ENCODE data around the gene SRMS. TPM values are rescaled to one million over a fixed set of nuclear protein-coding genes. Genes with fewer than 3 reads are reported as not detected.

The SRMS gene
- total and polyA plus RNA-seq, 2 of the 13 experiments (the other 11 are each of a cell fraction or from before 2014, with no cell fraction given) = not detected

GRCh38 chr20:63497946-63498935 lies 49.3 kb downstream of the SRMS start (continued):
- TF ChIP-seq, protein P1, sequence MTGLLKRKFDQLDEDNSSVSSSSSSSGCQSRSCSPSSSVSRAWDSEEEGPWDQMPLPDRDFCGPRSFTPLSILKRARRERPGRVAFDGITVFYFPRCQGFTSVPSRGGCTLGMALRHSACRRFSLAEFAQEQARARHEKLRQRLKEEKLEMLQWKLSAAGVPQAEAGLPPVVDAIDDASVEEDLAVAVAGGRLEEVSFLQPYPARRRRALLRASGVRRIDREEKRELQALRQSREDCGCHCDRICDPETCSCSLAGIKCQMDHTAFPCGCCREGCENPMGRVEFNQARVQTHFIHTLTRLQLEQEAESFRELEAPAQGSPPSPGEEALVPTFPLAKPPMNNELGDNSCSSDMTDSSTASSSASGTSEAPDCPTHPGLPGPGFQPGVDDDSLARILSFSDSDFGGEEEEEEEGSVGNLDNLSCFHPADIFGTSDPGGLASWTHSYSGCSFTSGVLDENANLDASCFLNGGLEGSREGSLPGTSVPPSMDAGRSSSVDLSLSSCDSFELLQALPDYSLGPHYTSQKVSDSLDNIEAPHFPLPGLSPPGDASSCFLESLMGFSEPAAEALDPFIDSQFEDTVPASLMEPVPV (CRISPR knock-in tag; IDR thresholded peaks at IDR 0.05) = no peak
- TF ChIP-seq HOXA7 (CRISPR knock-in tag; IDR thresholded peaks at IDR 0.05) (no peak), ZSCAN21 (CRISPR knock-in tag; IDR thresholded peaks at IDR 0.05; ENCODE audit: borderline replicate concordance) (peak; percentile 3; the same call in 1 of the 2 replicates), HNRNPL (IDR thresholded peaks at IDR 0.05; ENCODE audit: low read depth, low read length) (0 out of 2 replicates have a peak, but pooled peaks have one; percentile 9), ZNF558 (CRISPR knock-in tag; IDR thresholded peaks at IDR 0.05; ENCODE audit: borderline replicate concordance) (no peak), TMF1 (CRISPR knock-in tag; IDR thresholded peaks at IDR 0.05; ENCODE audit: low read depth) (no peak), HNRNPLL (IDR thresholded peaks at IDR 0.05; ENCODE audit: low read depth, low read length, poor library complexity, severe bottlenecking) (peak; percentile 42), TAF15 (IDR thresholded peaks at IDR 0.05; ENCODE audit: low read depth, low read length, poor library complexity, severe bottlenecking) (peak; percentile 46), FOSL1 (CRISPR knock-in tag; IDR thresholded peaks at IDR 0.05; ENCODE audit: borderline replicate concordance) (no peak), NAIF1 (CRISPR knock-in tag; IDR thresholded peaks at IDR 0.05; ENCODE audit: borderline replicate concordance) (no peak), ZNF644 (CRISPR knock-in tag; IDR thresholded peaks at IDR 0.05; ENCODE audit: low read depth) (no peak), FOSL2 (CRISPR knock-in tag; IDR thresholded peaks at IDR 0.05) (peak; percentile 94), ATF3 (CRISPR knock-in tag; IDR thresholded peaks at IDR 0.05) (peak; percentile 65), NFATC3 (CRISPR knock-in tag; IDR thresholded peaks at IDR 0.05) (no peak), KDM2A (CRISPR knock-in tag; IDR thresholded peaks at IDR 0.05; ENCODE audit: borderline replicate concordance, low read depth) (peak; percentile 56; the same call in 1 of the 2 replicates), ZNF761 (CRISPR knock-in tag; conservative IDR thresholded peaks at IDR 0.05) (no peak), RCOR2 (CRISPR knock-in tag; IDR thresholded peaks at IDR 0.05) (no peak)
- TF ChIP-seq, protein P2, sequence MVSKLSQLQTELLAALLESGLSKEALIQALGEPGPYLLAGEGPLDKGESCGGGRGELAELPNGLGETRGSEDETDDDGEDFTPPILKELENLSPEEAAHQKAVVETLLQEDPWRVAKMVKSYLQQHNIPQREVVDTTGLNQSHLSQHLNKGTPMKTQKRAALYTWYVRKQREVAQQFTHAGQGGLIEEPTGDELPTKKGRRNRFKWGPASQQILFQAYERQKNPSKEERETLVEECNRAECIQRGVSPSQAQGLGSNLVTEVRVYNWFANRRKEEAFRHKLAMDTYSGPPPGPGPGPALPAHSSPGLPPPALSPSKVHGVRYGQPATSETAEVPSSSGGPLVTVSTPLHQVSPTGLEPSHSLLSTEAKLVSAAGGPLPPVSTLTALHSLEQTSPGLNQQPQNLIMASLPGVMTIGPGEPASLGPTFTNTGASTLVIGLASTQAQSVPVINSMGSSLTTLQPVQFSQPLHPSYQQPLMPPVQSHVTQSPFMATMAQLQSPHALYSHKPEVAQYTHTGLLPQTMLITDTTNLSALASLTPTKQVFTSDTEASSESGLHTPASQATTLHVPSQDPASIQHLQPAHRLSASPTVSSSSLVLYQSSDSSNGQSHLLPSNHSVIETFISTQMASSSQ (IDR thresholded peaks at IDR 0.05; ENCODE audit: low read depth) = no peak
- TF ChIP-seq, protein P2 (CRISPR knock-in tag; IDR thresholded peaks at IDR 0.05; ENCODE audit: borderline replicate concordance) = no peak
- TF ChIP-seq, protein P3, sequence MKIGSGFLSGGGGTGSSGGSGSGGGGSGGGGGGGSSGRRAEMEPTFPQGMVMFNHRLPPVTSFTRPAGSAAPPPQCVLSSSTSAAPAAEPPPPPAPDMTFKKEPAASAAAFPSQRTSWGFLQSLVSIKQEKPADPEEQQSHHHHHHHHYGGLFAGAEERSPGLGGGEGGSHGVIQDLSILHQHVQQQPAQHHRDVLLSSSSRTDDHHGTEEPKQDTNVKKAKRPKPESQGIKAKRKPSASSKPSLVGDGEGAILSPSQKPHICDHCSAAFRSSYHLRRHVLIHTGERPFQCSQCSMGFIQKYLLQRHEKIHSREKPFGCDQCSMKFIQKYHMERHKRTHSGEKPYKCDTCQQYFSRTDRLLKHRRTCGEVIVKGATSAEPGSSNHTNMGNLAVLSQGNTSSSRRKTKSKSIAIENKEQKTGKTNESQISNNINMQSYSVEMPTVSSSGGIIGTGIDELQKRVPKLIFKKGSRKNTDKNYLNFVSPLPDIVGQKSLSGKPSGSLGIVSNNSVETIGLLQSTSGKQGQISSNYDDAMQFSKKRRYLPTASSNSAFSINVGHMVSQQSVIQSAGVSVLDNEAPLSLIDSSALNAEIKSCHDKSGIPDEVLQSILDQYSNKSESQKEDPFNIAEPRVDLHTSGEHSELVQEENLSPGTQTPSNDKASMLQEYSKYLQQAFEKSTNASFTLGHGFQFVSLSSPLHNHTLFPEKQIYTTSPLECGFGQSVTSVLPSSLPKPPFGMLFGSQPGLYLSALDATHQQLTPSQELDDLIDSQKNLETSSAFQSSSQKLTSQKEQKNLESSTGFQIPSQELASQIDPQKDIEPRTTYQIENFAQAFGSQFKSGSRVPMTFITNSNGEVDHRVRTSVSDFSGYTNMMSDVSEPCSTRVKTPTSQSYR (CRISPR knock-in tag; IDR thresholded peaks at IDR 0.05; ENCODE audit: borderline replicate concordance) = peak; percentile 74
